Panc1 (cell line): ENCODE data around the gene U2SURP. TPM values are rescaled to one million over a fixed set of nuclear protein-coding genes. Genes with fewer than 3 reads are reported as not detected.

Experiments used
- ATAC-seq: fragments of 200-7000 bp; cut with Tn5 transposase; 2 replicates; pipeline ENCODE4 v1.9.1; 2020; ENCODE audit warnings: mild to moderate bottlenecking, moderate library complexity
- BruUV-seq: library from RNA; stranded (reverse); fragments of 400-500 nt; replicated peaks from 2 replicates; lab custom pipeline; 2021; lab: Mats Ljungman, UMichigan
- CTCF ChIA-PET: fragments of 300-600 bp; sonication (Branson Sonifier 250); formaldehyde crosslinking; loops from one replicate; lab custom pipeline; 2022; ENCODE audit warnings: antibody characterized with exemption; lab: Charles Lee
- POLR2A ChIA-PET: fragments of 300-600 bp; sonication (Branson Sonifier 250); formaldehyde crosslinking; loops from one replicate; lab custom pipeline; 2022; ENCODE audit warnings: antibody characterized with exemption; lab: Charles Lee
- DNase-seq: peaks from one replicate; pipeline ENCODE4 v3.0.0-alpha.2; 2010; ENCODE audit warnings: low read depth, low spot score
- H3K27ac ChIP-seq: 2 replicates; pipeline ENCODE4 v1.5.1; 2011; ENCODE audit warnings: mild to moderate bottlenecking, low read length, inconsistent platforms
- H3K27me3 ChIP-seq: fragments of 200-500 bp; sonication (Bioruptor generic); 2 replicates; pipeline ENCODE4 v1.6.0; 2014; ENCODE audit warnings: low read length, inconsistent platforms; ENCODE audit not compliant: control insufficient read depth, insufficient read depth
- H3K36me3 ChIP-seq: fragments of 200-500 bp; sonication (Bioruptor generic); 2 replicates; pipeline ENCODE4 v1.5.1; 2014; ENCODE audit warnings: inconsistent platforms, mild to moderate bottlenecking, low read length, moderate library complexity; ENCODE audit not compliant: control insufficient read depth, insufficient read depth
- H3K4me1 ChIP-seq: 2 replicates; pipeline ENCODE4 v1.5.1; 2011; ENCODE audit warnings: inconsistent platforms, mild to moderate bottlenecking, low read length, moderate library complexity; ENCODE audit not compliant: control insufficient read depth, insufficient read depth
- H3K4me3 ChIP-seq, 2 experiments: 2 replicates each; pipeline ENCODE4 v1.5.1; 2011 to 2012; ENCODE audit warnings: low read depth in 2 of 2, low read length in 2 of 2, mild to moderate bottlenecking in 2 of 2, inconsistent platforms in 1 of 2, moderate library complexity in 1 of 2
- H3K9me3 ChIP-seq: fragments of 200-500 bp; sonication (Bioruptor generic); 2 replicates; pipeline ENCODE4 v1.5.1; 2014; ENCODE audit warnings: low read depth, mild to moderate bottlenecking, inconsistent platforms, low read length, moderate library complexity; ENCODE audit not compliant: control insufficient read depth, insufficient read depth
- SIN3A ChIP-seq: IDR thresholded peaks from 2 replicates; pipeline ENCODE4 v1.6.1; 2012; ENCODE audit warnings: low read depth, mild to moderate bottlenecking, low read length, moderate library complexity, borderline replicate concordance; ENCODE audit not compliant: insufficient read depth
- TCF7L2 ChIP-seq: IDR thresholded peaks from 2 replicates; pipeline ENCODE4 v1.6.1; 2011; ENCODE audit warnings: mild to moderate bottlenecking, low read depth, low read length, inconsistent platforms
- in situ Hi-C: cut with HindIII; loops from 2 replicates; pipeline ENCODE4 v1.10.0; 2016; ENCODE audit warnings: low sequenced_read_pairs, low pct_unique_long_range_greater_than_20kb
- intact Hi-C: fragments of 100-400 bp; cut with micrococcal nuclease; formaldehyde crosslinking; loops from one replicate; pipeline ENCODE4 v1.10.0; 2022; ENCODE audit not compliant: unreplicated experiment
- total RNA-seq: library from RNA; stranded (reverse); gene quantifications from one replicate; pipeline ENCODE4 v1.2.1, GENCODE V29; 2021; ENCODE audit not compliant: unreplicated experiment
- TF ChIP-seq, protein P1 (sequence below): fragments of 450-650 bp; IDR thresholded peaks from 2 replicates; pipeline ENCODE4 v1.5.1; 2017; ENCODE audit warnings: mild to moderate bottlenecking
- TF ChIP-seq, protein P2 (sequence below), 2 experiments: IDR thresholded peaks; 2 replicates each; pipeline ENCODE4 v1.6.1; 2011 to 2012; ENCODE audit warnings: low read depth in 2 of 2, control low read depth in 1 of 2, low read length in 1 of 2, mild to moderate bottlenecking in 1 of 2, moderate library complexity in 1 of 2; ENCODE audit not compliant: insufficient read depth in 1 of 2

U2SURP gene
- total RNA-seq, 1 experiment from 2014 or later: 135 TPM

DNA sequence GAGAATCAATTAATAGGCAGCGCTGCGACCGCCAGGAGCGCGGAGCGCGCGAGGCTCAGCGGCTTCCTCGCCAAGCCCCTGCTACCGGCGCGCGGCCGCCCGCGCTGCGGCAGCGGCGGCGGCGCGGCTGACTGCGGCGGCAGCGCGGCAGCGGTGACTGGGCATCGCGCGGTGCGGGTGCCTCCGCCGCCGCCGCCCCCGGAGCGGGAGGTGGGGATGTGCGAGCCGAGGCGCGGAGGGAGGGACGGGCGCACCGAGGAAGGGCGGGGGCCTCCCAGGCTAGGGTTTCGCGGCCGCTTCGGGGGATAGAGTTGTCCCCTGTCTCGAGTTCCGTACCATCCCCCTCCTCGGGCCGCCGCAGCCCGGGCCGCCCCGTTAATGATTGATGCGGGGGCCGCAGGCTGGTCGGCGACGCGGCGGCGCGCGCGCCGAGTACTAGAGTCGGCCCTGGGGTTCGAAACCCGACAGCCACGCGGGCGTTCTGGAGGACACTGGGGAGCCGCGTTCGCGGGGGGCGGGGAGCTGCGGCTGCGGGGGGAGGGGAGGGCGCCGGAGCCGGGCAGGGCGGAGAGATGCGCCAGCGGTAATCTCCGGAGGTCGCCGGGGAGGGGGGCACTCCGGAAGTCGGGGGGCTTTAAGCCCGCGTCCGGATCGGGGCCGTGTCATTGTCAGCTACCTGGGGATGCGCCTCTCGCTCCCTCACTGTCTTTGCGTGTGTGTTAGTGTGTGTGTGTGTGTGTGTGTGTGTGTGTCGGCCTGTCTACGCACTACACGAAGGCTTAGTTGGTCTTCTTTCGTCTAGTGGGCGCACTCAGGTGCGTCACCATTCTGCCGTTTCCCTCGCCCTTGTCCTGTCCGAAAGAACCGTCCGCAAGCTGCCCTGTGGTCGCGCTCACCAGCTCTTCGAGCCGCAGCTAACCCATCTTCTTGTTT, 37.6 kb upstream of the U2SURP start, which contains the start of gene PAQR9:
TSS of gene PAQR9 (minus strand) at position 159 of the 933 bp plus-strand sequence. CDS start 338 bp downstream, outside the sequence.
- DNase-seq (no peak), ATAC-seq (peak; percentile 81)
- intact Hi-C loops: no loop called here
- no peaks in the 10 kb centered on the region for H3K36me3 ChIP-seq
- no peaks in the 10 kb centered on the region for H3K9me3 ChIP-seq
- in situ Hi-C loops: no loop called here
- ChIA-PET POLR2A (no interaction called here), CTCF (no interaction called here)
- H3K27ac ChIP-seq: no peak within 1 kb of the TSS
- TF ChIP-seq TCF7L2: no peak
- TF ChIP-seq, protein P1, sequence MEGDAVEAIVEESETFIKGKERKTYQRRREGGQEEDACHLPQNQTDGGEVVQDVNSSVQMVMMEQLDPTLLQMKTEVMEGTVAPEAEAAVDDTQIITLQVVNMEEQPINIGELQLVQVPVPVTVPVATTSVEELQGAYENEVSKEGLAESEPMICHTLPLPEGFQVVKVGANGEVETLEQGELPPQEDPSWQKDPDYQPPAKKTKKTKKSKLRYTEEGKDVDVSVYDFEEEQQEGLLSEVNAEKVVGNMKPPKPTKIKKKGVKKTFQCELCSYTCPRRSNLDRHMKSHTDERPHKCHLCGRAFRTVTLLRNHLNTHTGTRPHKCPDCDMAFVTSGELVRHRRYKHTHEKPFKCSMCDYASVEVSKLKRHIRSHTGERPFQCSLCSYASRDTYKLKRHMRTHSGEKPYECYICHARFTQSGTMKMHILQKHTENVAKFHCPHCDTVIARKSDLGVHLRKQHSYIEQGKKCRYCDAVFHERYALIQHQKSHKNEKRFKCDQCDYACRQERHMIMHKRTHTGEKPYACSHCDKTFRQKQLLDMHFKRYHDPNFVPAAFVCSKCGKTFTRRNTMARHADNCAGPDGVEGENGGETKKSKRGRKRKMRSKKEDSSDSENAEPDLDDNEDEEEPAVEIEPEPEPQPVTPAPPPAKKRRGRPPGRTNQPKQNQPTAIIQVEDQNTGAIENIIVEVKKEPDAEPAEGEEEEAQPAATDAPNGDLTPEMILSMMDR: peak; percentile 19; the same call in 1 of the 2 replicates
- no TSS peak for BruUV-seq
- H3K27me3 ChIP-seq: peaks cover 10% of the 10 kb centered on the region
- H3K4me1 ChIP-seq: peaks cover under 1% of the 10 kb centered on the region; the same call in 1 of the 2 replicates
- H3K4me3 ChIP-seq: peak within 1 kb of the TSS; percentile 52 to 55

DNA sequence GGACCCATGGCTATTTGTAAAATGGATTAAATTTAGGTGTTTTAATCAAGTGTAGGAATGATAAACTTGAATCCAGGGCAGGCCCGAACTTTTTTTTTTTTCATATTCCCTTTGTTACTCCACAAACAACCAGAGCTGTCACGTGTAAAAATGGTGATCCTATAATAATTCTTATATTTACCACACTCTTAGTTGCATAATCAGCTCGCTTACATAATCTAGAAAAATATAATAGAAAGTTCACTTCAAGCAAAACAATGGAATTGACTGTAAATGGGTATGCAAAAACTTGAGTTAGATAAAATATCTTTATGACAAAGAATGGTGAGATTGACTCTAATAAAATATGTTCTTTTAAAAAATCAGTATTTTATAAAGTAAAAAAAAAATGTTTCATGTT, 35.8 kb upstream of the U2SURP start:
- in situ Hi-C loops: no loop called here
- H3K36me3 ChIP-seq: no peaks in the 10 kb centered on the region
- BruUV-seq: no TSS peak
- no peaks in the 10 kb centered on the region for H3K4me1 ChIP-seq
- H3K4me3 ChIP-seq: no peak overlapping the region
- TF ChIP-seq, protein P2, sequence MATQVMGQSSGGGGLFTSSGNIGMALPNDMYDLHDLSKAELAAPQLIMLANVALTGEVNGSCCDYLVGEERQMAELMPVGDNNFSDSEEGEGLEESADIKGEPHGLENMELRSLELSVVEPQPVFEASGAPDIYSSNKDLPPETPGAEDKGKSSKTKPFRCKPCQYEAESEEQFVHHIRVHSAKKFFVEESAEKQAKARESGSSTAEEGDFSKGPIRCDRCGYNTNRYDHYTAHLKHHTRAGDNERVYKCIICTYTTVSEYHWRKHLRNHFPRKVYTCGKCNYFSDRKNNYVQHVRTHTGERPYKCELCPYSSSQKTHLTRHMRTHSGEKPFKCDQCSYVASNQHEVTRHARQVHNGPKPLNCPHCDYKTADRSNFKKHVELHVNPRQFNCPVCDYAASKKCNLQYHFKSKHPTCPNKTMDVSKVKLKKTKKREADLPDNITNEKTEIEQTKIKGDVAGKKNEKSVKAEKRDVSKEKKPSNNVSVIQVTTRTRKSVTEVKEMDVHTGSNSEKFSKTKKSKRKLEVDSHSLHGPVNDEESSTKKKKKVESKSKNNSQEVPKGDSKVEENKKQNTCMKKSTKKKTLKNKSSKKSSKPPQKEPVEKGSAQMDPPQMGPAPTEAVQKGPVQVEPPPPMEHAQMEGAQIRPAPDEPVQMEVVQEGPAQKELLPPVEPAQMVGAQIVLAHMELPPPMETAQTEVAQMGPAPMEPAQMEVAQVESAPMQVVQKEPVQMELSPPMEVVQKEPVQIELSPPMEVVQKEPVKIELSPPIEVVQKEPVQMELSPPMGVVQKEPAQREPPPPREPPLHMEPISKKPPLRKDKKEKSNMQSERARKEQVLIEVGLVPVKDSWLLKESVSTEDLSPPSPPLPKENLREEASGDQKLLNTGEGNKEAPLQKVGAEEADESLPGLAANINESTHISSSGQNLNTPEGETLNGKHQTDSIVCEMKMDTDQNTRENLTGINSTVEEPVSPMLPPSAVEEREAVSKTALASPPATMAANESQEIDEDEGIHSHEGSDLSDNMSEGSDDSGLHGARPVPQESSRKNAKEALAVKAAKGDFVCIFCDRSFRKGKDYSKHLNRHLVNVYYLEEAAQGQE (IDR thresholded peaks at IDR 0.05; ENCODE audit: insufficient read depth in 1 of 2, low read depth in 2 of 2, low read length in 1 of 2): no peak
- no peak for DNase-seq
- CTCF ChIA-PET: no interaction called here
- no peak for ATAC-seq
- POLR2A ChIA-PET: no interaction called here
- intact Hi-C loops: no loop called here
- no peak overlapping the region for H3K27ac ChIP-seq
- no peaks in the 10 kb centered on the region for H3K9me3 ChIP-seq
- peaks cover 3% of the 10 kb centered on the region; the same call in 1 of the 2 replicates for H3K27me3 ChIP-seq

- POLR2A ChIA-PET: interaction anchor here (0.6 kb wide), 1 partner anchor 14 kb away, joined by 3 read pairs; no protein-coding TSS in a partner anchor
- no peaks in the 10 kb centered on the region for H3K36me3 ChIP-seq
- no peaks in the 10 kb centered on the region for H3K9me3 ChIP-seq
- DNase-seq (no peak), ATAC-seq (no peak)
- intact Hi-C loops: no loop called here
- CTCF ChIA-PET: no interaction called here
- H3K4me3 ChIP-seq: no peak overlapping the region
- in situ Hi-C loops: no loop called here
- H3K27me3 ChIP-seq: peaks cover under 1% of the 10 kb centered on the region; the same call in 1 of the 2 replicates
- TF ChIP-seq SIN3A (no peak), TCF7L2 (no peak)
- BruUV-seq: no TSS peak
- H3K27ac ChIP-seq: no peak overlapping the region
- no peaks in the 10 kb centered on the region for H3K4me1 ChIP-seq
Observed at GRCh38 chr3:142966808-142967207, 34.6 kb upstream of the U2SURP start.
